ENCODE results near the gene GSK3B. TPM values are rescaled to one million over a fixed set of nuclear protein-coding genes. Genes with fewer than 3 reads are reported as not detected.

The GSK3B gene
- total and polyA plus RNA-seq, 10 of the 15 experiments (the other 5 are each of a cell fraction or from before 2014, with no cell fraction given), result 8.5 to 49.8 (median 25.5) TPM

DNA sequence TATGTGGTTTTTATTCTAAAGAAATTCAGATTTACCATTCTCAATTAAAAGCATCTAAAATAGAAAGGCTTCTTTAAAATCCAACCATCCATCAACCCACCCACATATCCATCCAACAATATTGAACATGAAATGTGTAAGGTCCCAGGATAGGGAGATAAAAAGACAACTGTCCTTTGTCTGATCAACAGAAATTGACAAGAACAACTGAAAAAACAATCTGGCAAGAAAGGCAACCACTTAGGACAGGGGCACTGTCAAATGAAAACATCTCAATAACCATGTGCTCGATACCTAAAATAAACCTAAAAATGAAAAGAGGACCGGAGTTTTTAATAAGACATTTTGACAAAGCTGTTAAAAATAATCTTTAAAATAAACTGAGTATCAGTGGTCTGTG is 245.1 kb downstream of the GSK3B start:
- Histone ChIP-seq H3K9ac (ENCODE audit: control insufficient read depth, insufficient read depth, low read length) (no peak overlapping the region), H3K27ac (ENCODE audit: control insufficient read depth, insufficient read depth) (no peak overlapping the region), H4K20me1 (ENCODE audit: control insufficient read depth, insufficient read depth) (no peaks in the 10 kb centered on the region), H3K4me2 (ENCODE audit: control insufficient read depth, insufficient read depth) (no peak overlapping the region), H3K9me3 (replicated peaks; ENCODE audit: control insufficient read depth, insufficient read depth, low read length) (no peaks in the 10 kb centered on the region), H2AFZ (ENCODE audit: control insufficient read depth, low read depth, low read length) (no peak overlapping the region), H3K36me3 (ENCODE audit: control insufficient read depth in 2 of 2, insufficient read depth in 2 of 2, low read length in 1 of 2) (no peaks in the 10 kb centered on the region; a peak in 1 of 4 replicates), H3K79me2 (ENCODE audit: control insufficient read depth, insufficient read depth, low read length) (no peaks in the 10 kb centered on the region), H3K4me1 (ENCODE audit: control insufficient read depth, insufficient read depth, low read length) (no peaks in the 10 kb centered on the region), H3K4me3 (no peak overlapping the region), H3K27me3 (replicated peaks in 1 of 2; ENCODE audit: control insufficient read depth in 2 of 2, insufficient read depth in 2 of 2, low read length in 1 of 2) (no peaks in the 10 kb centered on the region)
- RAD21 ChIA-PET (ENCODE audit: unreplicated experiment), result no interaction called here
- POLR2A ChIA-PET, result no interaction called here
- FAIRE-seq (no peak), DNase-seq (ENCODE audit: low read depth, low spot score) (no peak), ATAC-seq (no peak)
- in situ Hi-C loops (cut with MboI) (no loop called here), intact Hi-C loops (cut with micrococcal nuclease; ENCODE audit: unreplicated experiment) (no loop called here)
- TF ChIP-seq BCL11A (IDR thresholded peaks at IDR 0.05; ENCODE audit: low read depth, low read length) (no peak), SMC3 (IDR thresholded peaks at IDR 0.05; ENCODE audit: borderline replicate concordance, low read length) (no peak), LARP7 (IDR thresholded peaks at IDR 0.05) (no peak), SIN3A (IDR thresholded peaks at IDR 0.05; ENCODE audit: low read depth, low read length) (no peak), BRCA1 (IDR thresholded peaks at IDR 0.05; ENCODE audit: low read depth, low read length) (no peak), RCOR1 (conservative IDR thresholded peaks at IDR 0.05; ENCODE audit: low read depth, low read length) (no peak), JUNB (IDR thresholded peaks at IDR 0.05) (no peak), GATAD2B (conservative IDR thresholded peaks at IDR 0.05; ENCODE audit: low read depth) (no peak), MTA2 (IDR thresholded peaks at IDR 0.05; ENCODE audit: low read depth) (no peak), RFX5 (IDR thresholded peaks at IDR 0.05; ENCODE audit: low read depth, low read length) (no peak), CHD2 (IDR thresholded peaks at IDR 0.05; ENCODE audit: borderline replicate concordance, low read depth, low read length) (no peak), STAT1 (conservative IDR thresholded peaks at IDR 0.05) (no peak), ZSCAN29 (IDR thresholded peaks at IDR 0.05) (no peak)
- TF ChIP-seq, protein P1, sequence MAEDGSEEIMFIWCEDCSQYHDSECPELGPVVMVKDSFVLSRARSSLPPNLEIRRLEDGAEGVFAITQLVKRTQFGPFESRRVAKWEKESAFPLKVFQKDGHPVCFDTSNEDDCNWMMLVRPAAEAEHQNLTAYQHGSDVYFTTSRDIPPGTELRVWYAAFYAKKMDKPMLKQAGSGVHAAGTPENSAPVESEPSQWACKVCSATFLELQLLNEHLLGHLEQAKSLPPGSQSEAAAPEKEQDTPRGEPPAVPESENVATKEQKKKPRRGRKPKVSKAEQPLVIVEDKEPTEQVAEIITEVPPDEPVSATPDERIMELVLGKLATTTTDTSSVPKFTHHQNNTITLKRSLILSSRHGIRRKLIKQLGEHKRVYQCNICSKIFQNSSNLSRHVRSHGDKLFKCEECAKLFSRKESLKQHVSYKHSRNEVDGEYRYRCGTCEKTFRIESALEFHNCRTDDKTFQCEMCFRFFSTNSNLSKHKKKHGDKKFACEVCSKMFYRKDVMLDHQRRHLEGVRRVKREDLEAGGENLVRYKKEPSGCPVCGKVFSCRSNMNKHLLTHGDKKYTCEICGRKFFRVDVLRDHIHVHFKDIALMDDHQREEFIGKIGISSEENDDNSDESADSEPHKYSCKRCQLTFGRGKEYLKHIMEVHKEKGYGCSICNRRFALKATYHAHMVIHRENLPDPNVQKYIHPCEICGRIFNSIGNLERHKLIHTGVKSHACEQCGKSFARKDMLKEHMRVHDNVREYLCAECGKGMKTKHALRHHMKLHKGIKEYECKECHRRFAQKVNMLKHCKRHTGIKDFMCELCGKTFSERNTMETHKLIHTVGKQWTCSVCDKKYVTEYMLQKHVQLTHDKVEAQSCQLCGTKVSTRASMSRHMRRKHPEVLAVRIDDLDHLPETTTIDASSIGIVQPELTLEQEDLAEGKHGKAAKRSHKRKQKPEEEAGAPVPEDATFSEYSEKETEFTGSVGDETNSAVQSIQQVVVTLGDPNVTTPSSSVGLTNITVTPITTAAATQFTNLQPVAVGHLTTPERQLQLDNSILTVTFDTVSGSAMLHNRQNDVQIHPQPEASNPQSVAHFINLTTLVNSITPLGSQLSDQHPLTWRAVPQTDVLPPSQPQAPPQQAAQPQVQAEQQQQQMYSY (CRISPR knock-in tag; IDR thresholded peaks at IDR 0.05), result no peak
- TF ChIP-seq, protein P2, sequence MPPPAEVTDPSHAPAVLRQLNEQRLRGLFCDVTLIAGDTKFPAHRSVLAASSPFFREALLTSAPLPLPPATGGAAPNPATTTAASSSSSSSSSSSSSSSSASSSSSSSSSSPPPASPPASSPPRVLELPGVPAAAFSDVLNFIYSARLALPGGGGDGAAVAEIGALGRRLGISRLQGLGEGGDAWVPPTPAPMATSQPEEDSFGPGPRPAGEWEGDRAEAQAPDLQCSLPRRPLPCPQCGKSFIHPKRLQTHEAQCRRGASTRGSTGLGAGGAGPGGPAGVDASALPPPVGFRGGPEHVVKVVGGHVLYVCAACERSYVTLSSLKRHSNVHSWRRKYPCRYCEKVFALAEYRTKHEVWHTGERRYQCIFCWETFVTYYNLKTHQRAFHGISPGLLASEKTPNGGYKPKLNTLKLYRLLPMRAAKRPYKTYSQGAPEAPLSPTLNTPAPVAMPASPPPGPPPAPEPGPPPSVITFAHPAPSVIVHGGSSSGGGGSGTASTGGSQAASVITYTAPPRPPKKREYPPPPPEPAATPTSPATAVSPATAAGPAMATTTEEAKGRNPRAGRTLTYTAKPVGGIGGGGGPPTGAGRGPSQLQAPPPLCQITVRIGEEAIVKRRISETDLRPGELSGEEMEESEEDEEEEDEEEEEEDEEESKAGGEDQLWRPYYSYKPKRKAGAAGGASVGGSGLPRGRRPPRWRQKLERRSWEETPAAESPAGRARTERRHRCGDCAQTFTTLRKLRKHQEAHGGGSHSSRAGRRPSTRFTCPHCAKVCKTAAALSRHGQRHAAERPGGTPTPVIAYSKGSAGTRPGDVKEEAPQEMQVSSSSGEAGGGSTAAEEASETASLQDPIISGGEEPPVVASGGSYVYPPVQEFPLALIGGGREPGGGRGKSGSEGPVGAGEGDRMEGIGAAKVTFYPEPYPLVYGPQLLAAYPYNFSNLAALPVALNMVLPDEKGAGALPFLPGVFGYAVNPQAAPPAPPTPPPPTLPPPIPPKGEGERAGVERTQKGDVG (CRISPR knock-in tag; IDR thresholded peaks at IDR 0.05), result no peak
- TF ChIP-seq, protein P3, sequence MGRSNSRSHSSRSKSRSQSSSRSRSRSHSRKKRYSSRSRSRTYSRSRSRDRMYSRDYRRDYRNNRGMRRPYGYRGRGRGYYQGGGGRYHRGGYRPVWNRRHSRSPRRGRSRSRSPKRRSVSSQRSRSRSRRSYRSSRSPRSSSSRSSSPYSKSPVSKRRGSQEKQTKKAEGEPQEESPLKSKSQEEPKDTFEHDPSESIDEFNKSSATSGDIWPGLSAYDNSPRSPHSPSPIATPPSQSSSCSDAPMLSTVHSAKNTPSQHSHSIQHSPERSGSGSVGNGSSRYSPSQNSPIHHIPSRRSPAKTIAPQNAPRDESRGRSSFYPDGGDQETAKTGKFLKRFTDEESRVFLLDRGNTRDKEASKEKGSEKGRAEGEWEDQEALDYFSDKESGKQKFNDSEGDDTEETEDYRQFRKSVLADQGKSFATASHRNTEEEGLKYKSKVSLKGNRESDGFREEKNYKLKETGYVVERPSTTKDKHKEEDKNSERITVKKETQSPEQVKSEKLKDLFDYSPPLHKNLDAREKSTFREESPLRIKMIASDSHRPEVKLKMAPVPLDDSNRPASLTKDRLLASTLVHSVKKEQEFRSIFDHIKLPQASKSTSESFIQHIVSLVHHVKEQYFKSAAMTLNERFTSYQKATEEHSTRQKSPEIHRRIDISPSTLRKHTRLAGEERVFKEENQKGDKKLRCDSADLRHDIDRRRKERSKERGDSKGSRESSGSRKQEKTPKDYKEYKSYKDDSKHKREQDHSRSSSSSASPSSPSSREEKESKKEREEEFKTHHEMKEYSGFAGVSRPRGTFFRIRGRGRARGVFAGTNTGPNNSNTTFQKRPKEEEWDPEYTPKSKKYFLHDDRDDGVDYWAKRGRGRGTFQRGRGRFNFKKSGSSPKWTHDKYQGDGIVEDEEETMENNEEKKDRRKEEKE (IDR thresholded peaks at IDR 0.05), result no peak
- CTCF ChIA-PET, result interaction anchor here (0.7 to 1.3 kb wide), 3 partner anchors 18 to 298 kb away, joined by 3 to 6 read pairs (median 3); no protein-coding TSS in a partner anchor
- SMC1A ChIA-PET (ENCODE audit: uncharacterized antibody, unreplicated experiment), result interaction anchor here (1.0 to 2.5 kb wide), 3 partner anchors 10 to 501 kb away, joined by 3 to 9 read pairs (median 5); no protein-coding TSS in a partner anchor
- no TSS peak for BruUV-seq (replicated peaks)
- 88% methylated on average over 2 of the region's 2 CpGs for WGBS (ENCODE audit: insufficient coverage, insufficient replicate concordance, low lambda C conversion rate, missing lambda C conversion rate)
